IMR-90 (cell line): ENCODE data around the gene AMY1A.
"Not testable (repeated sequence)": the region's sequence is repeated elsewhere in the genome, so short reads cannot be mapped to it uniquely, and the experiment has no call there.

Experiments used
- BHLHE40 ChIP-seq: fragments of 150-350 bp; IDR thresholded peaks from 2 replicates; pipeline ENCODE4 v1.6.1; 2016; ENCODE audit warnings: mild to moderate bottlenecking, low read depth, low read length
- CTCF ChIP-seq: conservative IDR thresholded peaks from 2 replicates; pipeline ENCODE4 v1.5.1; 2012; ENCODE audit warnings: mild to moderate bottlenecking, low read depth, low read length, improper control_type of control experiment

- not testable (repeated sequence) for TF ChIP-seq BHLHE40, CTCF
Measured at GRCh38 chr1:103697430-103697829, 41.9 kb downstream of the AMY1A start.
